Parathyroid adenoma (tissue), 2 donors: Measurements from ENCODE around the gene FAM83F.
"Not testable (repeated sequence)": the region's sequence is repeated elsewhere in the genome, so short reads cannot be mapped to it uniquely, and the experiment has no call there.

ENCODE experiments used
- H2AFZ ChIP-seq: fragments of 300-600 bp; sonication (generic); one replicate; pipeline ENCODE4 v1.7.0; 2017; ENCODE audit warnings: antibody characterized with exemption, mild to moderate bottlenecking
- H3K27ac ChIP-seq: fragments of 300-600 bp; sonication (generic); one replicate; pipeline ENCODE4 v1.7.0; 2017
- H3K27me3 ChIP-seq: fragments of 300-600 bp; sonication (generic); one replicate; pipeline ENCODE4 v1.7.0; 2017; ENCODE audit warnings: low read length; ENCODE audit not compliant: control insufficient read depth, insufficient read depth
- H3K36me3 ChIP-seq: fragments of 300-600 bp; sonication (generic); one replicate; pipeline ENCODE4 v1.7.0; 2017; ENCODE audit warnings: low read length; ENCODE audit not compliant: control insufficient read depth, insufficient read depth
- H3K4me1 ChIP-seq: fragments of 300-600 bp; sonication (generic); one replicate; pipeline ENCODE4 v1.7.0; 2017; ENCODE audit warnings: control low read depth
- H3K4me2 ChIP-seq: fragments of 300-600 bp; sonication (generic); one replicate; pipeline ENCODE4 v1.7.0; 2017; ENCODE audit warnings: low read length
- H3K4me3 ChIP-seq: fragments of 300-600 bp; sonication (generic); one replicate; pipeline ENCODE4 v1.7.0; 2017; ENCODE audit warnings: low read depth, low read length
- H3K79me2 ChIP-seq: fragments of 300-600 bp; sonication (generic); one replicate; pipeline ENCODE4 v1.7.0; 2017; ENCODE audit warnings: control low read depth
- H3K9ac ChIP-seq: fragments of 300-600 bp; sonication (generic); one replicate; pipeline ENCODE4 v1.7.0; 2017; ENCODE audit warnings: mild to moderate bottlenecking
- H3K9me3 ChIP-seq: fragments of 300-600 bp; sonication (generic); one replicate; pipeline ENCODE4 v1.7.0; 2017; ENCODE audit warnings: low read length; ENCODE audit not compliant: control insufficient read depth
- CTCF ChIP-seq: fragments of 300-600 bp; sonication (generic); IDR thresholded peaks from one replicate; pipeline ENCODE4 v1.7.0; 2017; ENCODE audit warnings: antibody characterized with exemption, mild to moderate bottlenecking
- donor health status: primary hyperparathyroidism.

FAM83F gene

DNA sequence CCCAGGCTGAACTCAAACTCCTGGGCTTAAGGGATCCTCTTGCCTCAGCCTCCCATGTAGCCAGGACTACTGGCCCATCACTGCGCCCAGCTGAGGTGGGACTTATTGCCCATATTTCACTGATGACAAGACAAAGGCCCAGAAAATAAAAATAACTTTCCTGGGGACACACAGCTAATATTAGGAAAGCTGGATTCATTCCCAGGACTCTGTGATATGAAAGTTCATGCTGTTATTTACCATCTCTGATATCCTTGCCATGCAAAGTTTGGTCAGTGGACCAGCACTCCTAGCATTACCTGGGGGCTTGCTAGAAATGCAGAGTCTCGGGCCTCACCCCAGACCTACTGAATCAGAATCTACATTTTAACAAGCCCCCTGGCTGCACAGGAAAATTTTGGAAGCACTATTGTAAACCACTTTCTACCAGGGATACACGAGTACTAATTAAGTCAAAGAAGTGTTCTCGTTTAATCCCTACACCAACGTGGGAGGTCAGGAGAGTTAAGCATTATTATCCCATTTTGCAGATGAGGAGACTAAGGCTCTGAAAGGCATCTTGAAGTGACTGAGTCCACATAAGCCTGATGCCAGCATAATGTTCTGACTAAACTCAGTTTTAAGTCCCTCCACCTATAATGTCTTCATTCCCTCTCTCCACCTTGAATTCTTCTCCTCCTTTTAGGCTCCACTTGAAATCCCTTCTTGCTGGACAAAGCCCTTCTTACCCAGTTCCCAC is 2.5 kb upstream of the FAM83F start:
- no peak overlapping the region for H3K4me2 ChIP-seq
- no peak overlapping the region for H3K9ac ChIP-seq
- H3K4me3 ChIP-seq, result no peak overlapping the region
- H3K9me3 ChIP-seq, result no peaks in the 10 kb centered on the region
- H3K27ac ChIP-seq, result no peak overlapping the region
- no peak for TF ChIP-seq CTCF
- no peaks in the 10 kb centered on the region for H3K79me2 ChIP-seq
- no peaks in the 10 kb centered on the region for H3K27me3 ChIP-seq
- H3K4me1 ChIP-seq, result peaks cover 3% of the 10 kb centered on the region
- H2AFZ ChIP-seq, result no peak overlapping the region
- no peaks in the 10 kb centered on the region for H3K36me3 ChIP-seq

DNA sequence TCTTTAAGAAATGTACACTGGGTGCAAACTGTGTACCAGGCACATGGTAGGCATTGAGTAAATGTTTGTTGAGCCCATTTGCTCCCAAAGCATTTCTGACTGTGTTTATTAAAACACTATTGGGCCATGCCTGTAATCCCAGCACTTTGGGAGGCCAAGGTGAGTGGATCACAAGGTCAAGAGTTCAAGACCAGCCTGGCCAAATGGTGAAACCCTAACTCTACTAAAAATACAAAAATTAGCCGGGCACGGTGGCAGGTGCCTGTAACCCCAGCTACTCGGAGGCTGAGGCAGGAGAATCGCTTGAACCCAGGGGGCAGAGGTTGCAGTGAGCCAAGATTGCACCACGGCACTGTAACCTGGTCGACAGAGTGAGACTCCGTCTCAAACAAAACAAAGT is 1.9 kb upstream of the FAM83F start:
- H3K36me3 ChIP-seq, H3K27me3 ChIP-seq, H3K9ac ChIP-seq, H3K79me2 ChIP-seq, H3K4me1 ChIP-seq, H2AFZ ChIP-seq, H3K4me3 ChIP-seq, H3K4me2 ChIP-seq, H3K27ac ChIP-seq, H3K9me3 ChIP-seq: not testable (repeated sequence)

DNA sequence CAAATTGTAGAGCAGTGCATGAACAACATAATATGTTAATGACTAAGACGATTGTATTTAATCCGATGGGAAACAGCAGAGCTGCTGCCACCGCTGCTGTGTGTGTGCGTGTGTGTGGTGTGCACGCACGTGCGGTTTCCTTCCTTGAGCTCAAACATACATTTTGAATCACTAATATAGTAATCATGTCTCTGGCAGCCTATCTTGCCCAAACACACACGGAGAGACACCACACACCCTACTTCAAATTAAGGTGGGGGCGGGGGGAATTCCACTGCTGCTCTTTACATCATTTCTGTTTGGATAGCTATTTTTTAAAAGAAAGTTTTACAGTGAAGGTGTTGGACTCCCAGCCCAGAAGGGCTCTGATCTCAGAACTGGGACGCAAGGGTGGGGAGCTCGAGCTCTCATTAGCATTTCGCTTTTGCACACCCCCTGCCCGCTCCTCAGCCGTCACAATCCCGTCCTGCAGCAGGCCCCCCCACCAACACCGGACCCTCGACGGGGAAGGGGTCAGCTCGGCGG is 651 bp upstream of the FAM83F start:
- H3K9me3 ChIP-seq, result no peaks in the 10 kb centered on the region
- H3K4me1 ChIP-seq, result no peaks in the 10 kb centered on the region
- no peaks in the 10 kb centered on the region for H3K36me3 ChIP-seq
- H3K27ac ChIP-seq, result no peak overlapping the region
- no peaks in the 10 kb centered on the region for H3K27me3 ChIP-seq
- H3K4me2 ChIP-seq, result peak overlapping the region; percentile 59
- no peak overlapping the region for H3K9ac ChIP-seq
- peak overlapping the region; percentile 32 for H3K4me3 ChIP-seq
- H3K79me2 ChIP-seq, result no peaks in the 10 kb centered on the region
- no peak for TF ChIP-seq CTCF
- peak overlapping the region; percentile 56 for H2AFZ ChIP-seq

GRCh38 chr22:39995393-39996252 is 869 bp downstream of the FAM83F start:
- Histone ChIP-seq H3K79me2 (no peaks in the 10 kb centered on the region), H3K4me1 (no peaks in the 10 kb centered on the region), H3K27me3 (no peaks in the 10 kb centered on the region), H3K4me2 (peak overlapping the region; percentile 95), H2AFZ (peak overlapping the region; percentile 76), H3K36me3 (no peaks in the 10 kb centered on the region), H3K27ac (peak overlapping the region; percentile 39), H3K9me3 (no peaks in the 10 kb centered on the region), H3K4me3 (peak overlapping the region; percentile 87), H3K9ac (peak overlapping the region; percentile 76)
- no peak for TF ChIP-seq CTCF

GRCh38 chr22:39996732-39997131 is 2.0 kb downstream of the FAM83F start:
- Histone ChIP-seq H2AFZ (no peak overlapping the region), H3K9me3 (no peaks in the 10 kb centered on the region), H3K27me3 (no peaks in the 10 kb centered on the region), H3K27ac (no peak overlapping the region), H3K4me2 (peak overlapping the region; percentile 95), H3K36me3 (no peaks in the 10 kb centered on the region), H3K4me1 (no peaks in the 10 kb centered on the region), H3K9ac (no peak overlapping the region), H3K79me2 (no peaks in the 10 kb centered on the region), H3K4me3 (no peak overlapping the region)
- no peak for TF ChIP-seq CTCF
